Measurements from ENCODE around the gene DGCR6.
"Not testable (repeated sequence)": the region's sequence is repeated elsewhere in the genome, so short reads cannot be mapped to it uniquely, and the experiment has no call there.

Gene DGCR6

GRCh38 chr22:18909556-18909955, 3.4 kb downstream of the DGCR6 start:
- no peak for TF ChIP-seq CTCF (IDR thresholded peaks at IDR 0.05; ENCODE audit: low read depth, low read length, missing control alignments)
- DNase-seq (ENCODE audit: low read depth): no peak
- H3K4me3 ChIP-seq (ENCODE audit: low read depth, low read length): no peak overlapping the region

- H3K4me3 ChIP-seq (ENCODE audit: low read depth, low read length); DNase-seq (ENCODE audit: low read depth): not testable (repeated sequence)
Observed at GRCh38 chr22:18911535-18911934, 5.4 kb downstream of the DGCR6 start.

GRCh38 chr22:18912264-18912946, 6.3 kb downstream of the DGCR6 start:
- H3K4me3 ChIP-seq (ENCODE audit: low read depth, low read length); DNase-seq (ENCODE audit: low read depth): not testable (repeated sequence)

DNA sequence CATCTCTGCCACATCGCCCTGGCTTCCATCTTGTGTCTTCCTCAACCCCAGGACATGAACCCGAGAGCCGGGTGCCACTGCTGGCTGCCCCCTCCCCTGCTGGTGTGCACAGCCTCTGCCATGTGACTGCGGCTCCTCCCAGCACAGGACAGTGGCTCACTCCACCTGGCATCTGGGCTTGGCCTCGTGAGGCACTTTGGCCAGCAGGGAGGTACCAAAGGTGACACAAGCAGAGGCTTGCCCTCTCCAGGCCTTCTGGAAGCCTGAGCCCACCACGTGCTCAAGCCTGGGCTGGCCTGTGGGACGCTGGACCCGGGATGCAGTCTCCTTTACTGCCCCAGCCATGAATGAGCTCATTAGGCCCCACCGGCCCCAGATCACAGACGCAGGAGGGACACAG, 8.4 kb downstream of the DGCR6 start:
- not testable (repeated sequence) for DNase-seq (ENCODE audit: low read depth)

GRCh38 chr22:18915550-18915949, 9.4 kb downstream of the DGCR6 start:
- not testable (repeated sequence) for DNase-seq (ENCODE audit: low read depth)

More for the DNA sequence above, 8.4 kb downstream of the DGCR6 start:
- H3K4me3 ChIP-seq (ENCODE audit: low read depth, low read length): not testable (repeated sequence)

DNA sequence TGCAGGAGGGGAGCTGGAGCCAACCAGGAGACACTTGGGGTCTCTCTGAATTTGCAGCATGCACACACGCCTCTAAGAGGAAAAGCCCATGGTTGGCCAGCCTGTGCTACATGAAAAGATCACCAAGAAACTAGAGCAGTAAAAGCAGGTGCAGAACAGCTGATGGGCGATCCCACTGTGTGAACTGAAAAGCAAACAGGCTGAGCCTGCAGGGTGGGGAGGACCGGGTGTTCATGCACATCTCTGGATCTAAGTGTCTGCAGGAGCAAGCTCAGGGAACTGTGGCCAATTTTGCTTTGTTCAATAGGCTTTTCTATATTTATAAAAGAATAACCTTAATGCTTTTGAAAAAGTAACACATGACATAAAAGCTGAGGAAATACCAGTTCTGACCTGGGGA, 11.7 kb downstream of the DGCR6 start:
- H3K4me3 ChIP-seq (ENCODE audit: low read depth, low read length); DNase-seq (ENCODE audit: low read depth): not testable (repeated sequence)

More at GRCh38 chr22:18915550-18915949, 9.4 kb downstream of the DGCR6 start:
- not testable (repeated sequence) for H3K4me3 ChIP-seq (ENCODE audit: low read depth, low read length)

DNA sequence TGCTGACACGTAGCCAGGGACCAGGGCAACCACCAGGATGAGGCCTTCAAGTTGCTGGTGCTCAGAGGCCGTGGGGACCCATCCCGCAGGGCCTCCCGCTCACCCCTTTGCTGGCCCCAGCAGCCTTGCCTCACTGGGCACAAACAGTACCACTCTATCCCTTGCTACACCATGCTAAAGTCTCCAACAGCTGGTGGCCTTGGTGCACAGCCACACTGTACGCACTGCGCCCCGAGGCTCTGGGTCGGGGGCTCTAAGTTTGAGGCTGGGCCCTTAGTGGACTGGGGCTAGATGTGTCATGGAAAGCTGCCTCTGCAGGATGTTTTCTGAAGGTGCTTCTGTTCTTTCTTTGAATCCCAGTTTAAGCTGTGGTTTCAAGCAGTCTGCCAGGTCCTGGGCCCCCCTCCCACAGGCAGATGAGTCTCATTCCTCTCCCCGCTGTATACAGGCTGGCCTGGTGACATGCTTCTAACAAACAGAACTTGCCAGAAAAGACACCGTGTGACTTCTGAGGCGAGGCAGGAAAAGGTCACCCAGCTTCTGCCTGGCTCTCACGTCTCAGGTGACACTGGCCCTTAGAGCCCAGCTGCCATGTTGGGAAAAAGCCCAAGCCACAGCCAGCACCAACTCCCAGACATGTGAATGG, 14.3 kb downstream of the DGCR6 start:
- not testable (repeated sequence) for DNase-seq (ENCODE audit: low read depth); H3K4me3 ChIP-seq (ENCODE audit: low read depth, low read length)

GRCh38 chr22:18925368-18926064, 19.4 kb downstream of the DGCR6 start:
- TF ChIP-seq CTCF (IDR thresholded peaks at IDR 0.05; ENCODE audit: low read depth, low read length, missing control alignments): no peak
- DNase-seq (ENCODE audit: low read depth): no peak
- H3K4me3 ChIP-seq (ENCODE audit: low read depth, low read length): no peak overlapping the region

DNA sequence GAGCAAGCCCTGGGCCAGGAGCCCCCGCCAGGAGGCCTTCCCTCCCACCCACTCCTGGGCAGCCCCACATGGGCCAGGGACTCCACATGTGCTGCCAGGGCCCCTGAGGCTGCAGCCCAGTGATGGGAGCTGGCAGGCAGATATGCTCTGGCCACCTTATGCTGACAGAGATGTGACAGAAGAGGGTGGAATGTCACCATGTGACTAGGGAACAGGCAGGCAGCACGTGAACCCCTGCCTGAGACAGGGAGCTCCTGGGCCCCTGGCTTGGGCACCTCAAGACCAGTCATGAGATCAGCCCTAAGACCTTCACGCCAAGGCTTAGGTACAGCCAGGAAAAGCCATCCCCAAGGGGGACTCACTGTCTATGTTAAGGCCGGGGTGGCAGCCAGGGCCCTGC, 20.9 kb downstream of the DGCR6 start:
- TF ChIP-seq CTCF (IDR thresholded peaks at IDR 0.05; ENCODE audit: low read depth, low read length, missing control alignments): no peak
- no peak overlapping the region for H3K4me3 ChIP-seq (ENCODE audit: low read depth, low read length)
- no peak for DNase-seq (ENCODE audit: low read depth)

GRCh38 chr22:18927573-18927972, 21.5 kb downstream of the DGCR6 start:
- no peak overlapping the region for H3K4me3 ChIP-seq (ENCODE audit: low read depth, low read length)
- no peak for TF ChIP-seq CTCF (IDR thresholded peaks at IDR 0.05; ENCODE audit: low read depth, low read length, missing control alignments)
- DNase-seq (ENCODE audit: low read depth): no peak
